Stimulated activated CD8-positive, alpha-beta memory T cell treated with anti-CD3 and anti-CD28 coated beads, Interleukin-4, amount 100 ng/mL, for 4 hours (primary cell): ENCODE results near the gene SLC7A8.
"Not testable (repeated sequence)": the region's sequence is repeated elsewhere in the genome, so short reads cannot be mapped to it uniquely, and the experiment has no call there.

Source experiments
- DNase-seq, 2 donors: peaks; one replicate each; pipeline ENCODE4 v3.0.0-alpha.2; 2020; ENCODE audit warnings: low read depth in 2 of 2, low spot score in 1 of 2

The SLC7A8 gene

DNA sequence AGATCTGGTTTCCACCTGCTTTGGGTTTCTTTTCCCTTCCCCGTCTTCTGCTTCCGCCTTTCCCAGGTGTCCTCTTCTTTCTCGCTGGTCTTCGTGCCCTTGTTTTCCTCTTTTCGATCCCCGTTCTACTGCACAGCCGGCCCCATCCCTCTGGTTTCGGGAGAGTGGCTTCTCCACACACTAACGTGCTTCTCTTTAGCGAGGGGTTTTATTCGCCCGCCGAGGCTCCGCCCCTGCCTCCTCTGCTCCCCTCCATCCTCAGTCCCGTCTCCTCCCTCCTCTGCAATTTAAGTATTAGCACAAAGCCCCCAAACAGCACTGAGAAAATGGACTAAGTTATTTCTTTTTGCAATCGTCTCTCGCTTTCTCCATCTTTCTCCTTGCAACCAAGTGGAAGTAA, at the start of gene SLC7A8:
Gene SLC7A8, minus strand, starts transcription at position 182 of the 400 bp plus-strand sequence. CDS start 746 bp downstream, outside the sequence.
- DNase-seq = peak in 1 of 2 donors; percentile 7

DNA sequence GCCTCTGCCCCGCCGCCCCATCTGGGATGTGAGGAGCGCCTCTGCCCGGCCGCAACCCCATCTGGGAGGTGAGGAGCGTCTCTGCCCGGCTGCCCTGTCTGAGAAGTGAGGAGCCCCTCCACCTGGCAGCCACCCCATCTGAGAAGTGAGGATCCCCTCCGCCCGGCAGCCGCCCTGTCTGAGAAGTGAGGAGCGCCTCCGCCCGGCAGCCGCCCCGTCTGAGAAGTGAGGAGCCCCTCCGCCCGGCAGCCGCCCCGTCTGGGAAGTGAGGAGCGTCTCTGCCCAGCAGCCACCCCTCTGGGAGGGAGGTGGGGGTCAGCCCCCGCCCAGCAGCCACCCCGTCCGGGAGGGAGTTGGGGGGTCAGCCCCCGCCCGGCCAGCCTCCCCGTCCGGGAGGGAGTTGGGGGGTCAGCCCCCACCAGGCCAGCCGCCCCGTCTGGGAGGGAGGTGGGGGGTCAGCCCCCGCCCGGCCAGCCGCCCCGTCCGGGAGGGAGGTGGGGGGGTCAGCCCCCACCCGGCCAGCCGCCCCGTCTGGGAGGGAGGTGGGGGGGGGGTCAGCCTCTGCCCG, 48.9 kb upstream of the SLC7A8 start:
- DNase-seq = not testable (repeated sequence)

DNA sequence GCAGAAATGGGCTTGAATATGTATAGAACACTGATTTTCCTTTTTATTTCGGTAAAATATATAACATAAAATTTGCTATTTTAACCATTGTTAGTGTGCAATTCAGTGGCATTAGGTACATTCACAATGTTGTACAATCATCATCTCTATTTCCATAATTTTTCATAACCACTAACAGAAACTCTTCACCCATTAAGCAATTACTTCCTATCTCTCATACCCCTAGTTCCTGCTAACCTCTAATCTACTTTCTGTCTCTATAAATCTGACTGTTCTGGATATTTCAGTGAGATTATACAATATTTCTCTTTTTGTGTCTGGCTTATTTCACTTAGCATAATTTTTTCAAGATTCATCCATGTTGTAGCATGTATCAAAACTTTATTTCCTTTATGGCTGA, 45.4 kb upstream of the SLC7A8 start:
- no peak for DNase-seq

DNA sequence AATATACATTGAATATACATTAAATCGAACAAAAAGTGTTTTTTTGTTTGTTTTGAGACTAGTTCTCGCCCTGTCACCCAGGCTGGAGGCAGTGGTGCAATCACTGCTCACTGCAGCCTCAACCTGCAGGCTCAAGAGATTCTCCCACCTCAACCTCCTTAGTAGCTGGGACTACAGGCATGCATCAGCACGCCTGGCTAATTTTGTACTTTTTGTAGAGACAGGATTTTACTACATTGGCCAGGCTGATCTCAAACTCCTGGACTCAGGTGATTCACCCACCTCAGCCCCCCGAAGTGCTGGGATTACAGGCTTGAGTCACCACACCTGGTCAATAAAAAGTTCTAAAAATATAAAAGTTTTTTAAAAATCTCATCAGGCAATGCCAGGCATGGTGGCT, 44.1 kb upstream of the SLC7A8 start:
- no peak for DNase-seq

DNA sequence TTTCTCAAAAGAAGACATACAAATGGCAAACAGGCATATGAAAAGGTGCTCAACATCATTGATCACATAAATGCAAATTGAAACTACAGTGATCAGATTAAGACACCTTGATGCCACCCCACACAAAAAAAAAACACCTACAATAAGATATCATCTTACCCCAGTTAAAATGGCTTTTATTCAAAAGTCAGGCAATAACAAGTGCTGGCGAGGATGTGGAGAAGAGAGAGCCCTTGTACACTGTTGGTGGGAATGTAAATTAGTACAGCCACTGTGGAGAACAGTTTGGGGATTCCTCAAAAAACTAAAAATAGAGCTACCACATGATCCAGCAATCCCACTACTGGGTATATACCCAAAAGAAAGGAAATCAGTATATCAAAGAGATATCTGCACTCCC, 41.5 kb upstream of the SLC7A8 start:
- not testable (repeated sequence) for DNase-seq

DNA sequence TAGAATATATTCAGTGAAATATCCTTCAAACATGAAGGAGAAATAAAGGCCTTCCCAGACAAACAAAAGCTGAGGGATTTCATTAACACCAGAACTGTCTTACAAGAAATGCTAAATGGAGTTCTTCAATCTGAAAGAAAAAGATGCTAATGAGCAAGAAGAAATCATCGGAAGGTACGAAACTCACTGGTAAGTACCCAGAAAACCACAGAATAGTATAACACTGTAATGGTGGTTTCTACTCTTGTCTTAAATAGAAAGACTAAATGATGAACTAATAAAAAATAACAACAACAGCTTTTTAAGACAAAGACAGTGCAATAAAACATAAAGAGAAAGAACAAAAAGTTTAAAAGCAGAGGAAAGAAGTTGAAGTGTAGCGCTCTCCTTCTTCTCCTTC, 35.6 kb upstream of the SLC7A8 start:
- no peak for DNase-seq

DNA sequence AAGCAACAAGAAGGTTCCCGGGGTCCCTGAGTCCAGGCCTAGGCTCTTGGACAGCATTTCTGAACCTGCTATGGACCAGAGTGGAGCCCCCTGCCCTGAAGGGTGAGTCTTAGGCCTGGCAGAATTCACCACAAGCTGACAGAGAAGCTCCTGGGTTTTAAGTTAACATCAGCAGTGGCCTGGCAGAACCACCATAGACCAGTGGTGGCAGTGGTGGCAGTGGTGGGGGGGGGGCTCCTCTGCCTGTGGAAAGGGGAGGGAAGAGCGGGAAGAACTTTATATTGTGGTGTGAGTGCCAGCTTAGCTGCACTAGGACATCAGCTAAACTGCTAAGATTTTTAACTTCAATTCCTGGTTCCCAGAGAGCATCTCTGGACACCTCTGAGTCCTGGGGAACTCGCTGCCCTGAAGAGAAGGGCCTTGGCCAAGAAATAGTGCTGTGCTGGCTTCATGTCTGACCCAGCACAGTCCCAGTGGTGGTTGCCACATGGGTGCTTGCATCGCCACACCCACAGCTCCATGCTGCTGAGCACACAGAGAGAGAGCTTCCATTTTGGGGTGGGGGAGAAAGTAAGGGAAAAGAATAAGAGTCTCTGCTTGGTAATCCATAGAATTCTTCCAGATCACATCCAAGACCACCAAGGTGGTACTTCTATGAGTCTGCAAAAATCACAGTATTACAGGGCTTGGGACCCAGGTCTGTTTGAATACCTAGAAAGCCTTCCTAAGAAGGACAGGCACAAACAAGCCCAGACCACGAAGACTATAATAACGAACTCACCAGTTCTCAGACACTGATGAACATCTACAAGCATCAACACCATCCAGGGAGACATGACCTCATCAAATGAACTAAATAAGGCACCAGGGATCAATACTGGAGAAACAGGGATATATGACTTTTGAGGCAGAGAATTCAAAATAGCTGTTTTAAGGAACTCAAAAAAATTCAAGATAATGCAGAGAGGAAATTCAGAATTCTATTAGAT, 33.9 kb upstream of the SLC7A8 start:
- DNase-seq = no peak

DNA sequence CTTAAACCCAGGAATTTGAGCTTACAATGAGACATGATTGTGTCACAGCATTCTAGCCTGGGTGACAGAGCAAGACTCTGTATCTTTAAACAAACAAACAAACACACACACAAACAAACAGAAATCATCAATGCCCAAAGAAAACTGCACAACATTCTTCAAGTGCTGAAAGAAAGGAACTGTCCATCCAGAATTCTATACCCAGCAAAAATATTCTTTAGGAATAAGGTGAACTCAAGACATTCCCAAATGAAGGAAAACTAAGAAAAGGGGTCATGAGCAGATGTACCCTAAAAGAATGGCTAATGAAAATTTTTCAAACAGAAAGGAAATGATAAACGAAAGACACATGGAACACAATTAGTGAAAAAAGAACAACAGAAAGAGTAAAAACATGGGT, 32.0 kb upstream of the SLC7A8 start:
- no peak for DNase-seq

DNA sequence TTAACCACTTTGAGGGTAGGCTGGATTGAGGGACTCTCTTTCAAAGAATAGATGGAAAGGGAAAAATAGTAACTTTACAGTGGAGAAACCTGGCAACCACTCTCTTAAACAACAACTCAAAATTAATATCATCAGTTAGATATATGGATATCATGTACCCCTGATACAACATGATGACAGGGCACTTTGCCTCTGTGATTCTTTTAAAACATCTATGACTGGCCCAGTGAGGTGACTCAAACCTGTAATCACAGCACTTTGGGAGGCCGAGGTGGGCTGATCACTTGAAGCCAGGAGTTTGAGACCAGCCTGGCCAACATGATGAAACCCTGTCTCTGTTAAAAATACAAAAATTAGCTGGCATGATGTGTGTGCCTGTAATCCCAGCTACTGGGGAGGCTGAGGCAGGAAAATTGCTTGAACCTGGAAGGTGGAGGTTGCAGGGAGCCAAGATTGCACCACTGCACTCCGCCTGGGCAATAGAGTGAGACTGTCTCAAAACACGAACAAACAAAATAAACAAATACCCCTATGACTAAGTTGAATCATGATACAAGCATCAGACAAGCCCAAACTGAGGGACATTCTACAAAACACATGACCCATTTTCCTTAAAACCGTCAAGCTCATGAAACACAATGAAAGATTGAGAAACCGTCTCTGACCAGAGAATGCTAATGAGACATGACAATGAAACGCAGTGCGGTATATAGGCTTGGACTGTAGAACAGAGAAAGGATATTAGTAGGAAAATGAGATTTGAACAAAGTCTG, 26.4 kb upstream of the SLC7A8 start:
- no peak for DNase-seq

DNA sequence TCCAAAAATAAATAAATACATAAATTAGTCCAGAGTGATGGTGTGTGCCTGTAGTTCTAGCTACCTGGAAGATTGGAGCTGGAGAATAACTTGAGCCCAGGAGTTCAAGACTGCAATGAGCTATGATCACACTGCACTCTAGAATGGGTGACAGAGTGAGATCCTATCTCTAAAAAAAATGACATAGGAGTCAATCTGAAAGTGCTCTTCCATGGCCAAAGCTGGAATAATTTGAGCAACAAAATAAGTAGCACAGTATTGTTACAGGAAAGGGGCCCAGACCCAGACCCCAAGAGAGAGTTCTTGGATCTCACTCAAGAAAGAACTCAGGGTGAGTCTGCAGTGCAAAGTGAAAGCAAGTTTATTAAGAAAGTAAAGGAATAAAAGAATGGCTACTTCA, 24.9 kb upstream of the SLC7A8 start:
- DNase-seq = no peak

DNA sequence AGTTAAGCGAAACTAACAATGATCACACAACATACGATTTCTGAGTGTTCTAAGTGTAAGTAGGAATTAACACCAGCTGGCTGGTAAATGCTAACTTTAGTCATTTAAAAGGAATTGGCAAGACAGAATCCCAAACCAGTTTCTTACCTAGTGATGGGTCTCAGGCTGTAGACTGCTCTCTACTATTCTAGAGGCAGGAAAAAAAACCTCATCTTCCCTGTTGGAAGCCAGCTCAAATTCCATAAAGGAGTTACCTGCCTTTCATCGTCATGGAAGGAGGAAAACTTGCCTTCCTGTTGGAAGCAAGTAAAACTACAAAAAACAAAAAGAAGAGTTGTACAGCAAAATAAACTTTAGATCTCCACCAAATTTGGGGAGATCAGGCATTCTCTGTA, 23.7 kb upstream of the SLC7A8 start:
- DNase-seq = no peak

DNA sequence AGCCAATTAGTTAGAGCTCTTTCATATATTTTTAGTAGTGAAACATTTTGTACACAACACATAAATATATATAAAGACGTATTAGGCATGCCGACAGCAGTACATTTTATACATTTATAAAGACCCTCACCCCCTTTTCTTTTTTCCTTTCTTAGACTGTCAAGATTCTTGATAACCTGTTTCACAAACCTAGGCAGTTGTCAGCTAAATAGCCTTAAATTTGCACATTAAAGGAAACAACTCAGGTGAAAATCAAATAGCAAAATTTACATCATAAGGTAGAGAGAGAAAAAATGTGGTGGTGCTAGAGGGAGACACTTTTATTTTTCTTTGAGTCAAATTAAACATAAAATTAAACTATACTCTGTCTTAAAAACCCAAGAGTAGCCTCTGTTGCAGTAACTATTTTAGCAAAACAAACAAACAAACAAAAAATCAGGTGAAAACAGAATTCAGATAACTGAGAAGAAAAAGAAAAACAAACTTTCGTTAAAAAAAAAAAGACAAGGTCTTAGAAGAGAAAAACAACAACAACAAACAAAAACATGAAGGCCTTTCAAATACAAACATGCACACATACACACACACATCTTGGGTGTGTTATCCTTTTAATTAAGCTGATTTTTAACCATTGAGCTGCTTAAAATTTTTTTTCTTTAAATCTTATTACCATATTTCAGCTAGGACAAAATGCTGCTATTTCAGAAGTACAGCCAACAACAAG, 23.1 kb upstream of the SLC7A8 start:
- DNase-seq = no peak

DNA sequence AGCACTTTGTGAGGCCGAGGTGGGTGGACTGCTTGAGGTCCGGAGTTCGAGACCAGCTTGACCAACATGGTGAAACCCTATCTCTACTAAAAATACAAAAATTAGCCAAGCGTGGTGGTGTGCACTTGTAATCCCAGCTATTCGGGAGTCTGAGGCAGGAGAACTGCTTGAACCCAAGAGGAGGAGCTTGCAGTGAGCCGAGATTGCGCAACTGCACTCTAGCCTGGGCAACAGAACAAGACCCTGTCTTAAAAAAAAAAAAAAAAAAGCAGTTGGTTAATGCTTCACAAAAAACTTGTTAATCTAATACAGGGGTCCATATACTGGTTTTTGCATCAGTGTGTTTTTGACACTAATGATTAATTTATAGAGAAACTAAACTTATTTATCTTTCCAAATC, 18.5 kb upstream of the SLC7A8 start:
- DNase-seq = no peak

DNA sequence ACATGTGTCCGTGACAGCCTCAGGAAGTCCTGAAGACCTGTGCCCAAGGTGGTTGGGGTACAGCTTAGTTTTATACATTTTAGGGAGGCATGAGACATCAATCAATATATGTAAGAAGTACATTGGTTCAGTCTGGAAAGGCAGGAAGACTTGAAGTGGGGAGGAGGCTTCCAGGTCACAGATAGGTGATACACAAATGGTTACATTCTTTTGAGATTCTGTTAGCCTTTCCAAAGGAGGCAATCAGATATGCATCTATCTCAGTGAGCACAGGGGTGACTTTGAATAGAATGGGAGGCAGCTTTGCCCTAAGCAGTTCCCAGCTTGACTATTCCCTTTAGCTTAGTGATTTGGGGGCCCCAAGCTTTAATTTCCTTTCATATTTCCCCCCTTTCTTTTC, 15.7 kb upstream of the SLC7A8 start:
- DNase-seq = not testable (repeated sequence)

DNA sequence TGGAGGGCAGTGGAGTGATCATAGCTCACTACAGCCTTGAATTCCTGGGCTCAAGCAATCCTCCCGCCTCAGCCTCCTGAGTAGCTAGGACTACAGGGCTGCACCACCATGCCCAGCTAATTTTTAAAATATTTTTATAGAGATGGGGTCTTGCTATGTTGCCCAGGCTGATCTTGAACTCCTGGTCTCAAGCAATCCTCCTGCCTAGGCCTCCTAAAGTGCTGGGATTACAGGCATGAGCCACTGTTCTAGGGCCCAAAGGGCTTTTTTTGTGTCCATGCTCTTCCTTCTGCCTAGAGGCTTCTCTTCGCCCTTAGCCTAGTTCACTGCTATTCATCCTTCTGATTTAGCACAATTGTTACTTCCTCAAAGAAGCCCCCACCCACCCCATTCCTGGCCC, 13.0 kb upstream of the SLC7A8 start:
- not testable (repeated sequence) for DNase-seq

DNA sequence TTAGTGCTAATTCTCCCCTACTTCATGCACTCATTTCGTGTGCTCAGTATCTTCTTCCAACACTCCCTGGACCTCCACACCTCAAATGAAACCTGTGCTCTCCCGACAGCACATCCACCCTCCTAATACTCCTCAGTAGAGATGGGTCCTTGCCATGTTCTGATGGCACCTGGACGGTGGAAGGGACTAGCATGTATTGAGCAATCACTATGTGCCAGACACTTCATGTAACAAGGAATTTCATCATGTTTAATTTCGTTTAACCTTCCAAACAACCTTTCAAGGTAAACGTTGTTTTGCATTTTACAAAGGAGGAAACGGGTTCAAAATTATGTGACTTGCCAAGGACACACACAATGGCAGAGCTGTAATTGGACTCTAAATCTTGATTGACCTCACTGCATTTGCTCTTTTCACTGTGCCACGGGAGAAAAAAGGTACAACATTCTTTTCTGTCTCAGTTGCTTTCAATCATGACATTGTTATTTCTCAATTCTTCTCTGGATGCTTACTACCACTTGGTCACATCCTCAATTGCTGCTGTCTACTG, 12.2 kb upstream of the SLC7A8 start:
- no peak for DNase-seq

DNA sequence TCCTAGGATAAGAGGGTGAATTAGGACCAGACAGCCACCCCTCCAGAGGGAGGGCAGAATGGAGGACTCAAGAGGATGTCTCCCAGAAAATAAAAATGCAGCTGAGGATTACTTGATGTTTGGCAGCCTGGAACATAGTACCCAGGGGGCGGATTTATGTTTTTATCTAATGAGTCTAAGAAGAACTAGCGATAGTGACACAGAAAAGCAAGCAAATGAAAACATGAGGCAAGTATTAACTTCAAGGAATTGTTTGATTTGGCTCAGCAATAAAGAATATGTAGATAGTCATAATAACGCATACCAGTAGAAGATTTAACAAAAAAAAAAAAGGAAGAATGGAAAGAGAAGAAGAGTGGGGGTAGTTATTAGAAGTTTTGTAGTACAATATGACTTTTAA, 10.0 kb upstream of the SLC7A8 start:
- no peak for DNase-seq

DNA sequence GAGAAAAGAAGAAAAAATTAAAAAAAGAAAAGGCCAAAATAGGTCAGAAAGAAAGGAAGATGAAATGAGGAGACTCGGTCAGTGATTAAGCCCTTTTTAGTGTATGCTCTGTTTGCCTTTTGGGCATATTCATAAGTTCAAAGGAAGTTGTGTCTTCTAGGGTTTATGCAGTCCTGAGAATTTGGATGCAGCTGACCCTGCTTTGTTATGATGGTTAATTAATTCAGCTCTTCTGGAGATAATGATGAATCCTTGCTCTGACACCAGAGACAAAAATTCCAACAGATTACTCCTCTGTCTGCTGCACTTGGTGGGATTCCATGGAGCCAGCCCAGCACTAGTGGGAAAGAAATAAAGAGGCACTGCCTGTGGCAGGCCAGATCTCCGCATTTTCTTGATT, 4.5 kb upstream of the SLC7A8 start:
- no peak for DNase-seq

DNA sequence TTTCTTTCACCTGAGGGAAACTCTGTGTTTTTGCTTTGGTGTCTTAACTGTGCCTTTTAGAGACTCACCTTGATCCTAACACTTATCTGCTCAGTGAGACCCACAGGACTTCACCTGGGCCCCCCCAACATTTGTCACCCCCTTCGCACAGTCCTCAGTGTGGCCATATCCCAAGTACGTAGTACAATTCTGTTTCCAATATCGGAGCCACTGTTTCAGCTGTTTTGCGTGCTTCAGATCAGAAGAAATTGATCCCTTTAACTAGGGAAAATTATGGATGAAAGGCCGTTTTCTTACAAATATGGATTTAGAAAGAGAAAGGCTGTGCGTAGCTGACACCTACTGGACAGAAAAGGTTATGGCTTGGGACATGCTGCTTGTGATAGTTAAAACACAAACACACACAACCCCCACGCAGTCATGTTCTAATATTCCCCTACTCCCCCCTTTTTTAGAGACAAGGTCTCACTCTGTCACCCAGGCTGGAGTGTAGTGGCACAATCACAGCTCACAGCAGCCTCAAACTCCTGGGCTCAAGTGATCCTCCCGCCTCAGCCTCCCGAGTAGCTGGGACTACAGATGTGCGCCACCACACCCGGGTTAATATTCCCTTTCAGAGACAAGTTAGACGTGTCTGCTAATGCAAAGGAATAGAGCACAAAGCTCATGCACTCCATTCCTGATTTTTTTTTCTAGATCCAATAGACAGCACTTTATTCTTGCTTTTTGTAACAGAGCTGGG, 3.6 kb upstream of the SLC7A8 start:
- DNase-seq = no peak

DNA sequence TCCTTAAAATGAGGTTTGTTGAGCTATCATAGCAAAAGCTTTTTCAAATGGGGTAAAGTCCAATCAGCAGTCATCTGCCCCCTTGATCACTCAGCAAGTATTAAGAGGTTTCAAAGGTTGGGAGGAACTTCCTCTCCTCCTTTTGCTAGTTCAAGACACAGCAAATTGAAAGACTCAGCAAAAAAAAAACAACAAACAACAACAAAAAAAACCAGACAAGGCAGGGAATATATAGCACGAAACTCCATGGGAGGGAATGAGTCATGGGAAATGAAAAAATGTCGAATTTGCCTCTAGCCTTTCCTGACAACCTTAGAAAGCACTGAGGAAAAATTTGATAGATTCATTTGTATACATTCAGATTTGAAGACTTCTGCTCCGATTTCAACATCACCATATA, 1.6 kb upstream of the SLC7A8 start:
- no peak for DNase-seq
